Brain microvascular endothelial cell (primary cell): Measurements from ENCODE around the gene LRIT1.

Experiments
- DNase-seq: peaks from one replicate; pipeline ENCODE4 v3.0.0-alpha.2; 2020
- H3K27ac ChIP-seq: fragments of 250-450 bp; sonication (Bioruptor Pico); 2 replicates; pipeline ENCODE4 v1.5.1; 2020; ENCODE audit warnings: mild to moderate bottlenecking, moderate library complexity
- H3K27me3 ChIP-seq: fragments of 250-450 bp; sonication (Bioruptor Pico); replicated peaks from 2 replicates; pipeline ENCODE4 v1.5.1; 2020; ENCODE audit warnings: mild to moderate bottlenecking
- H3K36me3 ChIP-seq: fragments of 250-450 bp; sonication (Bioruptor Pico); replicated peaks from 2 replicates; pipeline ENCODE4 v1.5.1; 2020; ENCODE audit warnings: mild to moderate bottlenecking
- H3K4me3 ChIP-seq: 2 replicates; pipeline ENCODE4 v1.5.1; 2011; ENCODE audit warnings: low read depth, mild to moderate bottlenecking, control low read depth, low read length, moderate library complexity
- CTCF ChIP-seq: IDR thresholded peaks from 2 replicates; pipeline ENCODE4 v1.5.1; 2011; ENCODE audit warnings: low read depth, mild to moderate bottlenecking, moderate library complexity, low read length, control low read depth, inconsistent platforms; ENCODE audit errors: missing control alignments
- in situ Hi-C: cut with HindIII; loops from 2 replicates; pipeline ENCODE4 v1.10.0; 2017; ENCODE audit warnings: low sequenced_read_pairs, low pct_ligation_motif_present

LRIT1 gene

GRCh38 chr10:84235096-84235495 is 6.2 kb downstream of the LRIT1 start:
- Histone ChIP-seq H3K4me3 (no peak overlapping the region), H3K27me3 (no peaks in the 10 kb centered on the region), H3K36me3 (no peaks in the 10 kb centered on the region), H3K27ac (no peak overlapping the region)
- in situ Hi-C loops = no loop called here
- no peak for TF ChIP-seq CTCF
- DNase-seq = no peak

GRCh38 chr10:84234479-84234878 is 6.9 kb downstream of the LRIT1 start:
- H3K36me3 ChIP-seq = no peaks in the 10 kb centered on the region
- H3K27me3 ChIP-seq = no peaks in the 10 kb centered on the region
- no peak overlapping the region for H3K27ac ChIP-seq
- no peak for DNase-seq
- in situ Hi-C loops = no loop called here
- no peak for TF ChIP-seq CTCF
- H3K4me3 ChIP-seq = no peak overlapping the region

DNA sequence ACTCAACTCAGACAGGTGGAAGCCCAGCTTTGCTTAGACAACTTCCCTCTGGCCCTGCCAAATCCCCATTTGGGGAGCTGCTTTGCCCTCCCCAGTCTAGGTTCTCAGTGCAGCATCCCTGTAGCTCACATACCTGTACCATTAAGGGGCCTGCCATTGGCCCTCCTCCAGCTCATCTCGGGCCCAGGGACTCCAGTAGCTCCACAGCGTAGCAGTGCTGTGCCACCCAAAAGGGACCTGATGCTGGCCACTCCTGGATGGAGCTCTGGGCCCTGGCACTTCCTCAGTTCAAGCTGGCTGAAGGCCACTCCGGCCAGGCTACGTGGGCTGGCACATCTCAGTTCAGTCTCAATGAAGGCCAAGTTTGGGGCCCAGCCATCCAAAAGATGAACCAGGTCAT is 7.4 kb downstream of the LRIT1 start:
- H3K27me3 ChIP-seq = no peaks in the 10 kb centered on the region
- no peak for TF ChIP-seq CTCF
- in situ Hi-C loops = no loop called here

GRCh38 chr10:84232376-84232775 is 9.0 kb downstream of the LRIT1 start:
- in situ Hi-C loops = no loop called here
- TF ChIP-seq CTCF = no peak
- no peak for DNase-seq

More for the DNA sequence above, 7.4 kb downstream of the LRIT1 start:
- Histone ChIP-seq H3K4me3 (no peak overlapping the region), H3K27ac (no peak overlapping the region), H3K36me3 (no peaks in the 10 kb centered on the region)
- DNase-seq = no peak

DNA sequence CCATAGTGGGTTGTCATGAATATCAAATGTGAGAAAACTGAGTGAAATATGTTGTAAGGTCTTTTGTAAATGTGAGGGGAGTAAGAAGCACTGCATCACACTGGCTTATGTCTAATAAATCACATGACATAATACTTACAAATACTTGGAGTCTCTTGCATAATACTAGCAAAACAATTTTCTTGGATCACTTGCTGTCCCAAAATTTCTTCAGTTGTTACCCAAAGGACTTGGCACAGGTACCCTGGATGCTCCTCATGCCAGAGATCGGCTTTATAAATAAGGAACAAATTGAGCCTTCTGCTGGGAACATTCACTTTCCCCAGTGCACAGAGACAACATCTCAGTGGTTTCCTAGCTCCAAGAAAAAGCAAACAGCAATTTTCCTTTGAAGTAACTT is 11.0 kb downstream of the LRIT1 start:
- TF ChIP-seq CTCF = no peak
- Histone ChIP-seq H3K27me3 (no peaks in the 10 kb centered on the region), H3K4me3 (no peak overlapping the region), H3K36me3 (no peaks in the 10 kb centered on the region), H3K27ac (no peak overlapping the region)
- in situ Hi-C loops = no loop called here
- DNase-seq = no peak

More at GRCh38 chr10:84232376-84232775, 9.0 kb downstream of the LRIT1 start:
- Histone ChIP-seq H3K27me3 (no peaks in the 10 kb centered on the region), H3K27ac (no peak overlapping the region), H3K36me3 (no peaks in the 10 kb centered on the region), H3K4me3 (no peak overlapping the region)

GRCh38 chr10:84227810-84228209 is 13.5 kb downstream of the LRIT1 start:
- TF ChIP-seq CTCF = no peak
- Histone ChIP-seq H3K4me3 (no peak overlapping the region), H3K36me3 (no peaks in the 10 kb centered on the region), H3K27ac (no peak overlapping the region), H3K27me3 (no peaks in the 10 kb centered on the region)
- DNase-seq = no peak
- in situ Hi-C loops = no loop called here
